ENCODE measurements around the gene PDE6C.

- TF ChIP-seq SP1 (CRISPR knock-in tag; conservative IDR thresholded peaks at IDR 0.05) = 0 out of 2 replicates have a peak, but pooled peaks have one; percentile 9
- TF ChIP-seq TCF7 (CRISPR knock-in tag; IDR thresholded peaks at IDR 0.05; ENCODE audit: low read depth) = no peak
- TF ChIP-seq, protein P1, sequence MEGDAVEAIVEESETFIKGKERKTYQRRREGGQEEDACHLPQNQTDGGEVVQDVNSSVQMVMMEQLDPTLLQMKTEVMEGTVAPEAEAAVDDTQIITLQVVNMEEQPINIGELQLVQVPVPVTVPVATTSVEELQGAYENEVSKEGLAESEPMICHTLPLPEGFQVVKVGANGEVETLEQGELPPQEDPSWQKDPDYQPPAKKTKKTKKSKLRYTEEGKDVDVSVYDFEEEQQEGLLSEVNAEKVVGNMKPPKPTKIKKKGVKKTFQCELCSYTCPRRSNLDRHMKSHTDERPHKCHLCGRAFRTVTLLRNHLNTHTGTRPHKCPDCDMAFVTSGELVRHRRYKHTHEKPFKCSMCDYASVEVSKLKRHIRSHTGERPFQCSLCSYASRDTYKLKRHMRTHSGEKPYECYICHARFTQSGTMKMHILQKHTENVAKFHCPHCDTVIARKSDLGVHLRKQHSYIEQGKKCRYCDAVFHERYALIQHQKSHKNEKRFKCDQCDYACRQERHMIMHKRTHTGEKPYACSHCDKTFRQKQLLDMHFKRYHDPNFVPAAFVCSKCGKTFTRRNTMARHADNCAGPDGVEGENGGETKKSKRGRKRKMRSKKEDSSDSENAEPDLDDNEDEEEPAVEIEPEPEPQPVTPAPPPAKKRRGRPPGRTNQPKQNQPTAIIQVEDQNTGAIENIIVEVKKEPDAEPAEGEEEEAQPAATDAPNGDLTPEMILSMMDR (IDR thresholded peaks at IDR 0.05) = no peak
- TF ChIP-seq, protein P2, sequence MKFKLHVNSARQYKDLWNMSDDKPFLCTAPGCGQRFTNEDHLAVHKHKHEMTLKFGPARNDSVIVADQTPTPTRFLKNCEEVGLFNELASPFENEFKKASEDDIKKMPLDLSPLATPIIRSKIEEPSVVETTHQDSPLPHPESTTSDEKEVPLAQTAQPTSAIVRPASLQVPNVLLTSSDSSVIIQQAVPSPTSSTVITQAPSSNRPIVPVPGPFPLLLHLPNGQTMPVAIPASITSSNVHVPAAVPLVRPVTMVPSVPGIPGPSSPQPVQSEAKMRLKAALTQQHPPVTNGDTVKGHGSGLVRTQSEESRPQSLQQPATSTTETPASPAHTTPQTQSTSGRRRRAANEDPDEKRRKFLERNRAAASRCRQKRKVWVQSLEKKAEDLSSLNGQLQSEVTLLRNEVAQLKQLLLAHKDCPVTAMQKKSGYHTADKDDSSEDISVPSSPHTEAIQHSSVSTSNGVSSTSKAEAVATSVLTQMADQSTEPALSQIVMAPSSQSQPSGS (CRISPR knock-in tag; IDR thresholded peaks at IDR 0.05; ENCODE audit: borderline replicate concordance, low read depth) = no peak
- no peak for TF ChIP-seq SMAD3 (CRISPR knock-in tag; IDR thresholded peaks at IDR 0.05; ENCODE audit: borderline replicate concordance)
- TF ChIP-seq ZNF219 (CRISPR knock-in tag; IDR thresholded peaks at IDR 0.05; ENCODE audit: borderline replicate concordance) = no peak
These were observed 11.7 kb upstream of the PDE6C start for GRCh38 chr10:93600446-93601145.
